Thymus (tissue), 11 donors: Measurements from ENCODE around the gene MTUS2. TPM values are rescaled to one million over a fixed set of nuclear protein-coding genes. Genes with fewer than 3 reads are reported as not detected.

Experiments used
- DNase-seq, 9 donors: peaks; one replicate each; pipeline ENCODE4 v3.0.0-alpha.2; 2013; ENCODE audit warnings: low spot score in 9 of 9, low read depth in 6 of 9, missing footprints in 1 of 9
- H3K27ac ChIP-seq, 2 donors: one replicate each; pipeline ENCODE4 v1.5.1; 2013; ENCODE audit warnings: control low read depth in 1 of 2, low read depth in 1 of 2, low read length in 1 of 2, mild to moderate bottlenecking in 1 of 2, moderate library complexity in 1 of 2
- H3K27me3 ChIP-seq, 2 donors: one replicate each; pipeline ENCODE4 v1.5.1; 2013; ENCODE audit warnings: low read length in 1 of 2; ENCODE audit not compliant: control insufficient read depth in 2 of 2, insufficient read depth in 1 of 2
- H3K36me3 ChIP-seq, 2 donors: one replicate each; pipeline ENCODE4 v1.5.1; 2013; ENCODE audit warnings: low read length in 1 of 2, mild to moderate bottlenecking in 1 of 2, moderate library complexity in 1 of 2; ENCODE audit not compliant: control insufficient read depth in 2 of 2, insufficient read depth in 2 of 2
- H3K4me1 ChIP-seq, 2 donors: one replicate each; pipeline ENCODE4 v1.5.1; 2013; ENCODE audit warnings: low read length in 2 of 2; ENCODE audit not compliant: control insufficient read depth in 2 of 2, insufficient read depth in 2 of 2
- H3K4me3 ChIP-seq, 2 donors: one replicate each; pipeline ENCODE4 v1.5.1; 2013; ENCODE audit warnings: low read length in 2 of 2, control low read depth in 1 of 2, mild to moderate bottlenecking in 1 of 2
- H3K9me3 ChIP-seq, 2 donors: one replicate each; pipeline ENCODE4 v1.5.1; 2013; ENCODE audit warnings: low read length in 1 of 2, mild to moderate bottlenecking in 1 of 2; ENCODE audit not compliant: control insufficient read depth in 2 of 2, insufficient read depth in 1 of 2
- WGBS: extraction: QIAGEN DNeasy Blood & Tissue Kit; methylation state at CpG from one replicate; pipeline ENCODE4 v1.1.7; 2013; 5-methylcytosine and 5-hydroxymethylcytosine counted together
- polyA plus RNA-seq: library from polyadenylated mRNA; stranded (reverse); fragments of 200-250 nt; gene quantifications from one replicate; pipeline ENCODE4 v1.2.3, GENCODE V29; 2013
- total RNA-seq: library from RNA; stranded (reverse); fragments of 120-200 nt; gene quantifications from one replicate; pipeline ENCODE4 v1.2.4, GENCODE V29; 2013
- donor health status: healthy.

The MTUS2 gene
- total and polyA plus RNA-seq, 2 donors: 0.09 to 0.18 TPM

- no peak overlapping the region for H3K27ac ChIP-seq
- H3K27me3 ChIP-seq: no peaks in the 10 kb centered on the region
- no peaks in the 10 kb centered on the region for H3K36me3 ChIP-seq
- 16% methylated on average over 6 of the region's 6 CpGs for WGBS
- peak in 7 of 9 donors; percentile 2 to 58 (median 27) for DNase-seq
- no peak overlapping the region for H3K4me3 ChIP-seq
- no peaks in the 10 kb centered on the region for H3K9me3 ChIP-seq
- H3K4me1 ChIP-seq: no peaks in the 10 kb centered on the region
Measured at GRCh38 chr13:29362849-29363604, 542.9 kb downstream of the MTUS2 start.

GRCh38 chr13:29369060-29369743 is 549.1 kb downstream of the MTUS2 start:
- DNase-seq: peak in 3 of 9 donors; percentile 0 to 35 (median 10)
- Histone ChIP-seq H3K4me3 (no peak overlapping the region), H3K27me3 (no peaks in the 10 kb centered on the region), H3K27ac (no peak overlapping the region), H3K36me3 (no peaks in the 10 kb centered on the region), H3K9me3 (no peaks in the 10 kb centered on the region), H3K4me1 (no peaks in the 10 kb centered on the region)
- WGBS: 12% methylated on average over 8 of the region's 8 CpGs

GRCh38 chr13:29379281-29379680 is 559.1 kb downstream of the MTUS2 start:
- Histone ChIP-seq H3K27ac (no peak overlapping the region), H3K9me3 (no peaks in the 10 kb centered on the region), H3K4me3 (no peak overlapping the region), H3K27me3 (no peaks in the 10 kb centered on the region), H3K36me3 (no peaks in the 10 kb centered on the region), H3K4me1 (no peaks in the 10 kb centered on the region)
- DNase-seq: no peak
- WGBS: 80% methylated on average over 4 of the region's 4 CpGs

- Histone ChIP-seq H3K27ac (no peak overlapping the region), H3K27me3 (no peaks in the 10 kb centered on the region), H3K4me1 (no peaks in the 10 kb centered on the region), H3K9me3 (no peaks in the 10 kb centered on the region), H3K36me3 (no peaks in the 10 kb centered on the region), H3K4me3 (no peak overlapping the region)
- no peak for DNase-seq
- WGBS: 0% methylated on average over 1 of the region's 1 CpG
Measured at GRCh38 chr13:29379865-29380264, 559.7 kb downstream of the MTUS2 start.

GRCh38 chr13:29382021-29382420 is 561.9 kb downstream of the MTUS2 start:
- DNase-seq: no peak
- no peaks in the 10 kb centered on the region for H3K9me3 ChIP-seq
- no peak overlapping the region for H3K27ac ChIP-seq
- H3K4me1 ChIP-seq: no peaks in the 10 kb centered on the region
- whole genome bisulfite sequencing: 96% methylated on average over 6 of the region's 6 CpGs
- no peaks in the 10 kb centered on the region for H3K27me3 ChIP-seq
- no peak overlapping the region for H3K4me3 ChIP-seq
- no peaks in the 10 kb centered on the region for H3K36me3 ChIP-seq

GRCh38 chr13:29383476-29383875 is 563.3 kb downstream of the MTUS2 start:
- Histone ChIP-seq H3K9me3 (no peaks in the 10 kb centered on the region), H3K27me3 (no peaks in the 10 kb centered on the region), H3K36me3 (no peaks in the 10 kb centered on the region), H3K27ac (no peak overlapping the region), H3K4me1 (no peaks in the 10 kb centered on the region), H3K4me3 (no peak overlapping the region)
- no peak for DNase-seq
- 90% methylated on average over 5 of the region's 5 CpGs for WGBS

- Histone ChIP-seq H3K36me3 (no peaks in the 10 kb centered on the region), H3K4me3 (no peak overlapping the region), H3K27ac (no peak overlapping the region), H3K27me3 (no peaks in the 10 kb centered on the region), H3K9me3 (no peaks in the 10 kb centered on the region), H3K4me1 (no peaks in the 10 kb centered on the region)
- no peak for DNase-seq
- WGBS: 65% methylated on average over 3 of the region's 3 CpGs
Measured at GRCh38 chr13:29384466-29384865, 564.3 kb downstream of the MTUS2 start.

- Histone ChIP-seq H3K9me3 (no peaks in the 10 kb centered on the region), H3K27me3 (no peaks in the 10 kb centered on the region), H3K36me3 (no peaks in the 10 kb centered on the region), H3K27ac (no peak overlapping the region), H3K4me1 (no peaks in the 10 kb centered on the region), H3K4me3 (no peak overlapping the region)
- 84% methylated on average over 4 of the region's 4 CpGs for WGBS
- DNase-seq: no peak
Measured at GRCh38 chr13:29384871-29385270, 564.7 kb downstream of the MTUS2 start.

- no peaks in the 10 kb centered on the region for H3K27me3 ChIP-seq
- no peak overlapping the region for H3K27ac ChIP-seq
- H3K4me3 ChIP-seq: no peak overlapping the region
- 76% methylated on average over 3 of the region's 3 CpGs for WGBS
- no peak for DNase-seq
- no peaks in the 10 kb centered on the region for H3K36me3 ChIP-seq
- H3K4me1 ChIP-seq: no peaks in the 10 kb centered on the region
- no peaks in the 10 kb centered on the region for H3K9me3 ChIP-seq
Measured at GRCh38 chr13:29386246-29386645, 566.1 kb downstream of the MTUS2 start.
